ENCODE results near the gene GPC3.
"Not testable (repeated sequence)": the region's sequence is repeated elsewhere in the genome, so short reads cannot be mapped to it uniquely, and the experiment has no call there.

Gene GPC3

GRCh38 chrX:133991814-133992213, 6.4 kb upstream of the GPC3 start:
- TF ChIP-seq, protein P1, sequence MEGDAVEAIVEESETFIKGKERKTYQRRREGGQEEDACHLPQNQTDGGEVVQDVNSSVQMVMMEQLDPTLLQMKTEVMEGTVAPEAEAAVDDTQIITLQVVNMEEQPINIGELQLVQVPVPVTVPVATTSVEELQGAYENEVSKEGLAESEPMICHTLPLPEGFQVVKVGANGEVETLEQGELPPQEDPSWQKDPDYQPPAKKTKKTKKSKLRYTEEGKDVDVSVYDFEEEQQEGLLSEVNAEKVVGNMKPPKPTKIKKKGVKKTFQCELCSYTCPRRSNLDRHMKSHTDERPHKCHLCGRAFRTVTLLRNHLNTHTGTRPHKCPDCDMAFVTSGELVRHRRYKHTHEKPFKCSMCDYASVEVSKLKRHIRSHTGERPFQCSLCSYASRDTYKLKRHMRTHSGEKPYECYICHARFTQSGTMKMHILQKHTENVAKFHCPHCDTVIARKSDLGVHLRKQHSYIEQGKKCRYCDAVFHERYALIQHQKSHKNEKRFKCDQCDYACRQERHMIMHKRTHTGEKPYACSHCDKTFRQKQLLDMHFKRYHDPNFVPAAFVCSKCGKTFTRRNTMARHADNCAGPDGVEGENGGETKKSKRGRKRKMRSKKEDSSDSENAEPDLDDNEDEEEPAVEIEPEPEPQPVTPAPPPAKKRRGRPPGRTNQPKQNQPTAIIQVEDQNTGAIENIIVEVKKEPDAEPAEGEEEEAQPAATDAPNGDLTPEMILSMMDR (IDR thresholded peaks at IDR 0.05; ENCODE audit: low read depth, low read length, missing control alignments) = no peak
- no peak overlapping the region for H3K4me3 ChIP-seq (ENCODE audit: low read depth, low read length)

DNA sequence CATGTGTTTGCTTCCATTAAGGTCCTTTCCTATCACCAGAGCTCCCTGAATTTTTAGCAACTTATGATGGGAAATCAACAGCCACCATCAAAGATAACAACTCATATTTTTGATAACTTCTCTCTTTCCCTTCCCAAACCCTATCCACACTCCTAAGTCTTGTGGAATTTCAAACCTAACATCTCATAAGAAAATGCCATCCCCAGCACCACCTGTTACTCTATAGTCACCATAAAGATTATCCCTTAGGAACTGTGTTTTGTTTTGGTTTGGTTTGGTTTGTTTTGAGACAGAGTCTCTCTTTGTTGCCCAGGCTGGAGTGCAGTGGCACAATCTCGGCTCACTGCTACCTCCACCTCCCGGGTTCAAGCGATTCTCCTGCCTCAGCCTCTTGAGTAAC, 5.7 kb upstream of the GPC3 start:
- DNase-seq; H3K36me3 ChIP-seq (replicated peaks); in situ Hi-C loops (cut with HindIII; ENCODE audit: low pct_ligation_motif_present, low sequenced_read_pairs); H3K27ac ChIP-seq; H3K4me3 ChIP-seq (ENCODE audit: low read depth, low read length); H3K27me3 ChIP-seq (replicated peaks): not testable (repeated sequence)

More at GRCh38 chrX:133991814-133992213, 6.4 kb upstream of the GPC3 start:
- no peaks in the 10 kb centered on the region for H3K36me3 ChIP-seq (replicated peaks)
- H3K27ac ChIP-seq = no peak overlapping the region
- in situ Hi-C loops (cut with HindIII; ENCODE audit: low pct_ligation_motif_present, low sequenced_read_pairs) = no loop called here
- no peaks in the 10 kb centered on the region for H3K27me3 ChIP-seq (replicated peaks)
- DNase-seq = no peak

DNA sequence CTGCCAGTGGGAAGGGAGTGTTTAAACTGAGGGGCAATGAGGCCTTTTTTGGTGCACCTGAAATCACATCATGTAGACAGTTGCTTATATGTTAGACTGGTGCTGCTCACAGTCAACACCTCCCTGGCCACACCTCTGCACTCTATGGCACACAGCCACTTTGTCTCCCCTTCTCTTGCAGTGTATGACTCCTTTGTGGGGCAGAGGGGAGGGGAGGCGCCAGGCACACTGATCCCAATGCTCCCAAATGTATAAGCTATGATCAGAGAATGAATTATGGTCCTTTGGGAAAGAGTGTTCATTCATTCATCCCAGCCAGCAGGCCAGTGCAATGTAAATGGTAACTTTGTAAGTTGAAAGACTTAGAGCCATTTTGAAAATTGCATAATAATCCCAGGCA, 4.6 kb upstream of the GPC3 start:
- TF ChIP-seq, protein P1 (IDR thresholded peaks at IDR 0.05; ENCODE audit: low read depth, low read length, missing control alignments) = no peak
- Histone ChIP-seq H3K27me3 (replicated peaks) (peaks cover under 1% of the 10 kb centered on the region), H3K27ac (no peak overlapping the region), H3K4me3 (ENCODE audit: low read depth, low read length) (no peak overlapping the region), H3K36me3 (replicated peaks) (no peaks in the 10 kb centered on the region)
- no peak for DNase-seq
- in situ Hi-C loops (cut with HindIII; ENCODE audit: low pct_ligation_motif_present, low sequenced_read_pairs) = no loop called here

- Histone ChIP-seq H3K36me3 (replicated peaks) (no peaks in the 10 kb centered on the region), H3K4me3 (ENCODE audit: low read depth, low read length) (no peak overlapping the region), H3K27me3 (replicated peaks) (peaks cover 4% of the 10 kb centered on the region), H3K27ac (no peak overlapping the region)
- TF ChIP-seq, protein P1 (IDR thresholded peaks at IDR 0.05; ENCODE audit: low read depth, low read length, missing control alignments) = no peak
- in situ Hi-C loops (cut with HindIII; ENCODE audit: low pct_ligation_motif_present, low sequenced_read_pairs) = no loop called here
- no peak for DNase-seq
These were observed 4.1 kb upstream of the GPC3 start for GRCh38 chrX:133989490-133989889.

DNA sequence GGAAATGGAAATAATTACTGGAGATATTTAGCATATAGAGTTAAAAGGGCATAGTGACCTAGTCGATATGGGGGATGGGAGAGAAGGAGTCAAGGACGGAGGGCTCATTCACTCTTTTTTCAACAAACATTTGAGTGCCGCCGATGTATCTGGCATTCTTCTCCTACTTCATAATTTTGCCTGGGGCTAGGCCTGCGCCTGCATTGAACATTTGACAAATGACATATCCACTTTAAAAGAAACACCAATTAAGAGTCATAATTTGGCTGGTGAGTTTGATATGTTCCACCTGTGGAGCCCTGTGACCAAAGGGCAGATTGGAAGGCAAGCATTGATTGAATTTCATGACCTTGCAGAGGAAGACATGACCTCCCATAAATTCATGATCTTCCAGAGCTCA, 2.6 kb upstream of the GPC3 start:
- Histone ChIP-seq H3K27ac (no peak overlapping the region), H3K4me3 (ENCODE audit: low read depth, low read length) (no peak overlapping the region), H3K27me3 (replicated peaks) (peaks cover 8% of the 10 kb centered on the region), H3K36me3 (replicated peaks) (no peaks in the 10 kb centered on the region)
- TF ChIP-seq, protein P1 (IDR thresholded peaks at IDR 0.05; ENCODE audit: low read depth, low read length, missing control alignments) = no peak
- DNase-seq = no peak
- in situ Hi-C loops (cut with HindIII; ENCODE audit: low pct_ligation_motif_present, low sequenced_read_pairs) = no loop called here

- in situ Hi-C loops (cut with HindIII; ENCODE audit: low pct_ligation_motif_present, low sequenced_read_pairs) = no loop called here
- no peak for DNase-seq
- Histone ChIP-seq H3K36me3 (replicated peaks) (no peaks in the 10 kb centered on the region), H3K4me3 (ENCODE audit: low read depth, low read length) (no peak overlapping the region), H3K27ac (no peak overlapping the region), H3K27me3 (replicated peaks) (peaks cover 8% of the 10 kb centered on the region)
- TF ChIP-seq, protein P1 (IDR thresholded peaks at IDR 0.05; ENCODE audit: low read depth, low read length, missing control alignments) = no peak
These were observed 1.8 kb upstream of the GPC3 start for GRCh38 chrX:133987188-133987587.

All from brain microvascular endothelial cell (primary cell).